ENCODE measurements around the gene FGF14.
"Not testable (repeated sequence)": the region's sequence is repeated elsewhere in the genome, so short reads cannot be mapped to it uniquely, and the experiment has no call there.

FGF14 gene

DNA sequence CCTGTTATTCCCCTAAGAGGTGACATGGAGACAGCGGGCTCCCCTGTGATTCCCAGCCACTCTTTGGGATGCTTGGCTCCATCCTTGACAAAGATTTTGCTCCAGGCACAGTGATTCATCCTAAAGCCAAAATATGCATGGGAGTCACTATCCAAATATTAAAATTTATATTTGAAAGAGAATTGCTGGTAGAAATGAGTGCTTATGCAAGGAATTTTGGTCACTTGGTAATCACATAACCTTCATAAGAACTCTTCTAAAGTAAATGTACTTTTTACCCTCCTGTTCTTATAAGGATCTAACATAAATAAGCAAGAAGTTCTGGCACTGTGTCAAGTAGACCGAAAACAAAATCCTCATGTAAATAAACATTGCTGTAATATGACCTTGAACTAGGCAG, 563.5 kb downstream of the FGF14 start:
- DNase-seq, result peak; percentile 5

DNA sequence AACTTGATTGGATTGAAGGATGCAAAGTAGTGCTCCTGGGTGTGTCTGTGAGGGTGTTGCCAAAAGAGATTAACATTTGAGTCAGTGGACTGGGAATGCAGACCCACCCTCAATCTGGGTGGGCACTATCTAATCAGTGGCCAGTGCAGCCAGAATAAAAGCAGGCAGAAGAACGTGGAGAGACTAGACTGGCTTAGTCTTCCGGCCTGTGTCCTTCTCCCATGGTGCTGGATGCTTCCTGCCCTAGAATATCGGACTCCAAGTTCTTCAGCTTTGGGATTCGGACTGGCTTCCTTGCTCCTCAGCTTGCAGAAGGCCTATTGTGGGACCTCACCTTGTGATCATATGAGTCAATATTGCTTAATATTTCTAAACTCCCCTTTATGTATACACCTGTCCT, 564.1 kb downstream of the FGF14 start:
- DNase-seq, result not testable (repeated sequence)

DNA sequence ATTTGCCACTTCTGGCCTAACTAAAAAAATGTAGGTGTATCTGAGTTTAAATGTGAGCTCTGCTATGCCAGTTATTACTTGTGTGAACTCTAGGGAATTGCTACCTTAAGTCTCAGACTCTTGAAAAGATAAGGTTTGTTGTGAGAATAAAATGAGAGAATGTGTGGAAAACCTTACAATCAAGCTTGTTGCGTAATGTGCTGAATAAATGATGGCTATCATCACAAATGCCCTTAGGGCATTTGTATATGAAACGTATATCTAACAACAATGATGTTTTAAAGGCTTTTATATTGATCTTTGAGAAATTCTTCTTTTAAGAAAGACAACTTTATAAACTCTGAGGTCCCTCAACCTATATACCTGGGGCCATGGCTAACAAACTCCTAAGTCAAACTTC, 564.6 kb downstream of the FGF14 start:
- DNase-seq, result no peak

DNA sequence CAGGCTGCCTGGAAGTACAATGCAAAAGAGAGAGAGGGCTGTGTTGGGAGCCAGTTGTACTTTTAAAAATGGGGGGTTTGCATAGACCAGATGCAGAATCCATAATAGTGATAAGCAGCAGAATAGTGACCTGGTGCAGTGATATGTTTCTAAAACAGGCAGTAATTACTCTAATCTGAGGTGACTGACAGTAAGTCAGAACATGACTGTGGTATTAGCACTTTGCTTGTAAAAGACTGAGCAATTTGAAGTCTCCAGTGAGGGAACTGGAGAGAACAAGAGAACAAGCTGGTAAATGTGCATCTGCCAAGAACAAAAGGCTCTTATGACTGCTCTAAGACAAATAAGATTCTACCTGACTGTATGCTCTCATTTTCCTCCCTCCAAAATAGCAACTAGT, 565.9 kb downstream of the FGF14 start:
- no peak for DNase-seq

DNA sequence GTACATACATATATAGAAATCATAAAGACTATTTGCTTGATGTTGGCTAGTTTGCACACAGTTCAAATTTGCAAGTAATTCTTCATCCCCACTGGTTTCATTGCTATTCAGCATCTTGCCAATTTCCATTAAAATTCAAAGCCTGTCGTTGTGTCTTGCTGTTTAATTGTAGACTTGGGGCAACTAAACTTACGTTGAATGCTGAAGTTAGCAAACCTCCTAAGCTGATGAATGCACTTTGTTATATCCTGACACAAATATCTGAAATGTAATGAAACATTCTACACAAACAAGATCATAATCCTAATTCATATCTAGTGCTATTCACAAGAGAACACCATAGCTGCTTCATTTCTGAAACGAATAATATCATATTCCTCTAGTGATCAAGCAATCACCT, 568.2 kb downstream of the FGF14 start:
- no peak for DNase-seq

DNA sequence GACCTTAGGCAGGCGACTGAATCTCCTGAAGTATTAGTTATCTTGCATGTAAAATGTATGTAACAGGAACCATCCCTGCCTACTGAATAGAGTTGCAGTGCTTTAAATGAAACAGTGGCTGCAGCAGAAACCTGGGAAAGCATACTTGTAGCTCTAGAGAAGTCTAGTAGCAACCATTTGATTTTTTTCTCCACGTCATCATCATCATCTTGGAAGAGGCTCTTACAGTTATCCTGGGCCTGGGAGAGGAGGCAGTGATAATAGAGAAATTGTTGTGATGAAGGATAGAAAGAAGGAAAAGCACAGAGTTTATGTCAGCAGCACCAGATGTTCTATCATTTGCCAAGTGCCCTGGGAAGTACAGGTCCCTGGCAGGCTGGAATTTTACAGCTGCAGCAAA, 571.8 kb downstream of the FGF14 start:
- no peak for DNase-seq

DNA sequence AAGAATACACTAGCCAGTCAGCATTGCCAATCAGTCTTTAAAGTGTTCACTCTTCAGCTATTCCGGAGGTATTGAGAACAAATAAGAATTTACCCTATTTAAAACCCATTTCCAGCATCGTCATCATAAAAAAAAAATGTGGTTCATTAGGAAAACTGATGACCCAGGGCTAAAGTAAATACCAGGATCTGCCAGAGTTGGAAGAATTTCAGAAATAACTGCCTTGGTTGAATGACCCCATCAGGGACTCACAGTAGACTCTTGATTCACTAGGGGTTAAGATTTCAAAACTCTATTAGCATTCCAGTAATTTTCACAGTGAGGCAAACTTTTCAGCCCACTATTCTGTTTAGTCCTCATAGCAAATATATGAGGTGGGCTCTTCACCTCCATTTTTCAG, 572.4 kb downstream of the FGF14 start:
- DNase-seq, result no peak

DNA sequence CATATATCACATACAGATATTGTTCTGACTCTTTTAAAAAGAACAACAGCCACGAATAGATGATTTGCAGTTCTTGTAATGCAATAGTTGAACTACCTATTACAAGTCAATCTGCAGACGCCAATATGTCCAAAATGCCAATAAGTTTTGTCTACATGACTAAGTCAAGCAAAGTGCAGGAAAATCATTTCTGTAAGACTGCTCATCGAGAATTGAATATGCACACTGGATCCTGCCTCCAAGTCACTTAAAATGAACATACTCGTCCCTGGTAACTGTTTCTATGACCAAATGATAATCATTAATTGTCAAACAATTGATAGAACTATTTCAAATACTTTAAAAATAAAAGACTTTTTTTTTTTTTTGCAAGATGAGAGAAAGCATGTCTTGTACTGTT, 573.7 kb downstream of the FGF14 start:
- DNase-seq, result no peak

DNA sequence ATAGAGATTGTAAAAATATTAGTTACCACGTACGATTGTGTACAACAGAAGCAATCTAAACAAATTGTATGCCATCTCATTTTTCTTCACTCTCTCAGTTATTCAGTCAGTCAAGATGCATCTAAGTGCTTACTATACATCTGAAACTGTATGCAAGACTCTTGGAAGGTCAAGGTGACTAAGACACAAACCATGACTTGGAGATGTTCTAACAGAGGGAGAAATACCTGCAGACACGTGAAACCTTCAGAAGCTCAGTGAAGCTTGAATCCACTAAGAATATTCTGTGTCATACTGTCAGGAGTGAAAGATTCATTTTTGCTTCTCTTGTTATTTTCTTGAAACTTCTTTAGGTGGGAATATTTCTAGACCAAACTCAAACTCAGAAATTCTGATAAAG, 584.0 kb downstream of the FGF14 start:
- DNase-seq, result no peak

DNA sequence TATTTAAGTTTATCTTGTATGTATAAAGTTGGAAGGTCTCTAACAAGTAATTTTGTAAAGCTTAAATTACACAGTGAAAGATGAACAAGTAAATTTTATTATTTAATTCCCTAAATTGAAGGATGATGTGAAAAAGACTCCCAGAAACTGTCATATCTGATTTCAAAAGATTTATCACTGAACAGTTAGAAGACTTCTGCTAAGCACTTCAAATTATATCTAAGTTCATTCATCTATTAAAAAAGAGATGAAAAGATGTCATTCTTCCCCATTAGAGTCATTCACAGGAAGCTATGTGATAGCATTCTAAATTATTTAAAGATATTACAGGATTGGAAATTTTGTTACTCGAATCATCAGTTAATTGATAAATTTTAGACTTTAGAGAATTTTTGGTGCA, 590.0 kb downstream of the FGF14 start:
- DNase-seq, result no peak

DNA sequence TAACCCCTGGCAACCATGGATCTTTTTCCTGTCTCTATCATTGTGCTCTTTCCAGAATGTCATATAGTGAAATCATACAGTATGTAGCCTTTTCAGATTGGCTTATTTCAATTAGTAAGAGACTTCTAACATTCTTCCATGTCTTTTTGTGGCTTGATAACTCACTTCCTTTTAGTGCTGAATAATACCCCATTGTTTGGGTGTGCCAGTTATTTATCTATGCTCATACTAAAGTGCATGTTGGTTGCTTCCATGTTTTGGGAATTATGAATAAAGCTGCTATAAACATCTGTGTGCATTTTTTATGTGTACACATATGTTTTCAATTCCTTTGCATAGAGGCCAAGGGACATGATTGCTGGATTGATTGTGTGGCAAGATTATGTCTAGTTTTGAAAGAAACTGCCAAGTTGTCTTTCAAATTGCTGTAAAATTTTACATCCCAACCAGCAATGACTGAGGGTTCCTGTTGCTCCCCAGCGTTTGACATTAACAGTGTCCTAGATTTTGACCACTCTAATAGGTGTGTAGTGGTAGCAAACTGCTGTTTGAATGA, 590.5 kb downstream of the FGF14 start:
- DNase-seq, result no peak

DNA sequence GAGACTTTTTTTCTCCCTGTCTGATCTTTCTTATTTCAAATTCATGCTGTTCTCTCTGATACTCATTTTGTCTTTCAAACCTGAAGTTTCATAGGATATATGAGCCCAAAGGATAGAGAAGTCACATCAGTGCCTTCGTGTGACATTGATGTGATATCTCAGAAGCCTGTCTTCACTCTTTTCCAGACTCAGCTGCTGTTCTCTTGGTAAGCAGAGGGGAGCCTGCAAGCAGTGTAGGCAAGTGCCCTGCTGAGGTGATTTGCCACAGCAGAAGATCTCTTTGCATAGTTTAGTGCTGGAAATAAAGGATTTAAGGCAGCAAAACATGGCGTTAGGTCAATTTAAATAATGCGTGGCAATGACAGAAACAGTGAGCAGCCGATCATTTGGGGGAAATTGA, 602.7 kb downstream of the FGF14 start:
- no peak for DNase-seq

DNA sequence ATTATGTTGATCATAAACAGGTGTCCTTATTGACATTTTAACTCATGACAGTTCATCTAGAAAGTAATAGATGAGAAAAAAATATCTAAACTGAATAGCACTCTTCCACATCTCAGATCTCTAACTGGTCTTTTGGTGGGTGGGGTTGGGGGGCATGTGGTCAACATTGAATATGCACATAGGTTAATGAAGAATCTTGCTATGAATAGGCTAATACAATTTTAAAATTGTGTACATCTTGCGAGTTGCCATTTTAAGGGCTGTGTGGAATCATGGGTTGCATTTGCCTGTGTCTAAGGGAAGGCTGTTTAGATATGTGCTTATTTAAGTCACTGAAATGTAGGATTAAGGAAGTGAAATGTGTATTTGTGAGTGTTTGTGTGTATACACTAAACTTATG, 603.4 kb downstream of the FGF14 start:
- no peak for DNase-seq

DNA sequence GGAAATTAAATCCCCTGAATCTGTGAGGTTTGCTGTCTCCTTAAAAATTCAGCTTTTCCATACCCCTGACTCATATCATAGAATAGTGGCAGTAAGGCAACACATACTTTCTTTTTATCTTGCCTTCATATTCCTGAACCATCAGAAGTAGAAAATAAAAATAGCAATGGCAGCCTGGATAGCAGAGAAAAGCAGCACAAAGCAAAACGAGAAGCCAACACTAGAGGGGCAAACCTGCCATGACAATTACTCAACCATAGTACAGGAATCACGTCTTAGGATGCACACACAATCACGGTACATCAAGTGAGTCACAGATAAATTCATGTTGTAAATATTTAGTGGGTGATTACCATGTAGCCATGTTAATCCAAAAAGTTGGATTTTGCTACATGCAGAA, 606.4 kb downstream of the FGF14 start:
- no peak for DNase-seq

DNA sequence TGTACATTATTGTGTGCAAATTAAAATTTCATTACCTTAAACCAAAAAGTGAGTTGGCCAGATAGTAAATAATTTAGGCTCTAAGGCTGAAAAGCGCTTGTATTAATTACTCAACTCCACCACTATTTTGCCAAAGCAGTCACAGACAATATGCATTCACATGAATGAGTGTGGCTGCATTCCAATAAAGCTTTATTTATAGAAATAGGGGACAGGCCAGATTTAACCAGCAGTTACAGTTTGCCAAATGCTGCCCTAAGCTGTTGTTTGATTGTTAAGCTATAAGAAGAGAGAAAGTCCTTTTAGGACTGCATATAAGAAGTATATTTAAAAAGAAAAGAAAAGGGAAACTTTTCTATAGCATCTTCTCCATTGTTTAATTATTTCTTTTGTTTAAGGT, 606.8 kb downstream of the FGF14 start:
- DNase-seq, result no peak

DNA sequence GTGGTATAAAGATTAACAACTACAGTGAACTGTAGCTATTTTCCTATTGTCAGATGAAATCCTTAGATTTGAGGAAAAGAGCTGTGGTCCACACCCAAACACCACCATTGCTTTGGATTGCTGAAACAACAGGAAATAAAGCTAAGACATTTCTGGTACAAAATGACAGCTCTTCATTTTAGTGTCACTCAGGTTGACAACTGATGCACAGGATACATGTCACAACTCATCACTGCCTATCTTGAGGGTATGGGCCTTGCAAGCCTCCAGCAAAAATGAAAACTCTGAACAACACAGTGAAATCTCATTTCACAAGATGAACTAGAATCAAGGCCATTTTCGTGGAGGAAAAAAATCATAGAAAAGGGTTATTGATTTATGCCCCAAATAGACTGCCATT, 609.7 kb downstream of the FGF14 start:
- no peak for DNase-seq

DNA sequence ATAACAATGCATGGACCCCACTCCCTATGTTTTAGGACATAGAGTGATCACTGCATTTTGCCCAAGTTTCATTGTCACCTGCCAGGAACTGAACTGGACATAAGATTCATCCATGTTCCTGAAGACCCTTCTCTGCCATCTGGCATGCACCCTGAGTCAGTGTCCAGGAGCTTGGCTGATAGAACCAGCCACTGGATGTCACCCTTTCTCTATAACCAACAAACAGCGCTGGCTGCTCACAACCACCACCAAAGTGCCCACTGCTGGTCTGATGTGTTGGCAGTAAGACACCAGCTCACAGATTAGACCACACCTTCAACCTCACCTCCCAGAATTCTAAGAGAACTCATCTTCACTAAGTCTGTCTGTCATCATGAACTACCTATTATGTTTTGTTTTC, 616.0 kb downstream of the FGF14 start:
- peak; percentile 10 for DNase-seq

DNA sequence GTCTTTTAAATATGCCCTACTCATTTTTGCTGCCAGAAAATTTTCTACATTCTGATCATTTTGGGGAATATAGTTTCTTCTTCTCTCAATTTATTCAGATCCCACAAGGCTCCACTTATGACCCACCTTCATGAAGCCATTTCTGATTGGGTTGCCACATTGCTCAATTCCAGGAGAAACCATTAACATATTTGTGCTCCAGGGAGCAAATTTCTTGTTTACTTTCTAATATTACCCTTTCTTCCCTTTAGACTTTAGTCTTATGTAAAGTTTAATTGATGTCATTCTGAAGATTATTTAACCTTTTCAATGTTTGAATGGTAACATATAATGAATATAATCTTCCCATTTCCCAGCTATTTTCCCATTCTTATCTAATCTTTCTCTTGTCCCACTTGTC, 617.5 kb downstream of the FGF14 start:
- DNase-seq, result no peak

DNA sequence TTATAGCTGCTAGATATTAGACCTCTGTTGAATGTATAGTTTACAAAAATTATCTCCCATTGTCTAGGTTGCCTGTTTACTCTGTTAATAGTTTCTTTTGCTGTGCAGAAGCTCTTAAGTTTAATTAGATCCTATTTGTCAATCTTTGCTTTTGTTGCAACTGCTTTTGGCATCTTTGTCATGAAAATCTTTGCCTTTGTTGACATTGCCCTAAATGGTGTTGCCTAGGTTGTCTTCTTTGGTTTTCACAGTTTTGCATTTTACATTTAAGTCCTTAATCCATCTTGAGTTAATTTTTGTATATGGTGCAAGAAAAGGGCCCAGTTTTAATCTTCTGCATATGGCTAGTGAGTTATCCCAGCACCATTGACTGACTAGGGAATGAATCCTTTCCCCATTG, 618.3 kb downstream of the FGF14 start:
- no peak for DNase-seq

DNA sequence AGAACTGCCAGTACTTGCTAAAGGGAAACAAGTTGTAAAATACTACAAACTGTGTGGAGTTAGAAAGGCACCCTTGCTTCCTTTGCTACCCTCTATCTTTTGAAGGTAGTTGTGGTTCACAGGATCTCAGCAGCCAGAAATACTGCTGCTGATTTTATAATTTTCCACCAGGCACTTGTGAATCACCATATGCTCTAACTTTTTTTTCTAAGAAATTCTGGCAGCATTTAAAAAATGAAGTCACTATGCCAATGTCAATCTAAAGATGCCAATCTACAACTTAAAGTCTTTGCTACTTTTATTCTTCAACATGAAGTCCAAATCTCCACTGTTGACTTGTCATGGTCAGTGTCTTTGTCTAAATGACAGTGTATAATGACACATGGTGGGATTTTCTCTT, 621.6 kb downstream of the FGF14 start:
- no peak for DNase-seq

DNA sequence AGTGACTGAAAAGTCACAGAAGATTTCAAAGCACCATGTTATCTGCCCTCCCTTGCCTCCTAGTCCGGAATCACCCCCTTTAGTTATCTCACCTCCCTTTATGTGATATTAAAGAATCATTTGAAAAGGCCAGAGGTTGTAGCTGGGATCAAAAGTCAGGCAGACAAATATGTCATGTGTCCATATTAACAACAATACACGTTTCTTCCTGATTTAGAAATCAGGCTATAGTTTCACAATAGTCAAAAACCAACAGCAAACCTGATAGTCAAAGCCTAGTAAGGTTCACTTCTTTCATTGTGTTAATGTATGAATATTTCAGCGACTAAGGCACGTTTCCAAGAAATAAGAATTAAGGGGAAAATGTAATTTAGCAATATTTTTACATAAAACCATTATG, 622.7 kb downstream of the FGF14 start:
- DNase-seq, result no peak

DNA sequence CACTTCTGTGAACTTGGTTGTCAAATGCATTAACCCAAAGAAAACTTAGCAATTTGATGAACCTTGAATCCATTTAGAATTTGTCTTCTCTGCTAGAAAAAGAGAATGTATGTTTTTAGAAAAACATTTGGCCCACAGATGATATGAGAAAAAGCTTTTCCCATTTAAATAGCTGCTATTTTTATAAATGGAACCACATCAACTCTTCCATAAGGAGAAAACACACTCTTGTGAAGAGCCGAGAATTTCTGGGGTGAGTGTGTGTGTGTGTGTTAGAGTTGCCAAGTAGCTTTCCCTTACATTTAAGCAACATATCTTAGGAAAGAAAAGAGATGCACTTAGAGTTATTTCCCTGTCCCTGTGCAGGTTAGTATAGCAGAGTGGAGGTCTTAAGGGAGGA, 626.6 kb downstream of the FGF14 start:
- DNase-seq, result no peak

DNA sequence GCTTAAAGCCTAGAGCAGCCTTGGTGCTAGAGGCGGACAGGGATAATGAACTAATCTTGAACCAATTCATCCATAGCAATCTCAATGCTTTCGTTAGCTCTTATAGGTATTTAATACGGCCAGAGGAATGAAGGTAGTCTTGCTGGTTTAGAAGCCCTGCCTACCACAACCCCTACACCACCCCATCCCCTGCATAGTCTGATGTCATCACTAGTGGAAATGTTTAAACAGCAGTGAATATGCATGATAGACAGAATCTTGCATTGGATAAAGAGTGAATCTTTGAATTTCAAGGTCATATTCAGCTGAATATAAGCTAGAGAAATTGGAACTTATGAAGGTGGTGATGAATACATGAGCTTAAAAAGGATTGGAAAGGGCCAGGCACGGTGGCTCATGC, 627.5 kb downstream of the FGF14 start:
- no peak for DNase-seq

DNA sequence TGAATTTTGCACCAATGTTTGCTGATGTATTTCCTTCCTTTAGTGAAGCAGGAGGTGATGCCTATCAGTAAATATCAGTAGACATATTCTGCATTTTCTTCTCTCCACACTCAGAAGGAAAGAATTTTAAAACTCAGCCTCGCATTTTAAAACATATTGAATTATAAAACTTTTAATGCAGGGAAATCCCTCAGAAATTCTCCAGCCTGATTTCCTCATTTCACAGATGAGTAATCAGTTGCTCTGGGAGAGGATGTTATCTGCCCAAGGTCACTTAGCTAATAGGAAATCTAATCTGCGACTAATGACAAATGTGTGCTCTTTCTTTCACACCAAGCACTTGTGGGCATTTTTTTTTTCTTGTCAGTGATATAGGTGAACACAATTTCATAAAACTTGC, 628.8 kb downstream of the FGF14 start:
- no peak for DNase-seq

DNA sequence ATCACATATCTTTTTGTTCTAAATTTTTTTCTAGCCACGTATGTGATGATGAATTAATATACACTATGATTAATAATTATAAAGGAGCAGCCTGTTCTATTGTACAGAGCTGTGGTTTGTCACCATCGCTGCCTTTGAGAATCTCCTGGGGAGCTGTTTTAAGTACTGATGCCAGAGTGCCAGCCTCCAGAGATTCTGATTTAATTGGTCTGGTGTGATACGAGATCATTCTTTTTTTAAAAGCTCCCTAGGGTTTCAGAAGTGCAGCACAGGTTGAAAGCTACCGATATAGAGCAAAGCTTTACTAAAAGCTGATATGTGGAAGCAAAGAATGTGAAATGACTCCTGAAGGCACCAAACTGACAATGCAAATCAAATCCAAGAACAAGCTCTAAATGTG, 634.7 kb downstream of the FGF14 start:
- no peak for DNase-seq

DNA sequence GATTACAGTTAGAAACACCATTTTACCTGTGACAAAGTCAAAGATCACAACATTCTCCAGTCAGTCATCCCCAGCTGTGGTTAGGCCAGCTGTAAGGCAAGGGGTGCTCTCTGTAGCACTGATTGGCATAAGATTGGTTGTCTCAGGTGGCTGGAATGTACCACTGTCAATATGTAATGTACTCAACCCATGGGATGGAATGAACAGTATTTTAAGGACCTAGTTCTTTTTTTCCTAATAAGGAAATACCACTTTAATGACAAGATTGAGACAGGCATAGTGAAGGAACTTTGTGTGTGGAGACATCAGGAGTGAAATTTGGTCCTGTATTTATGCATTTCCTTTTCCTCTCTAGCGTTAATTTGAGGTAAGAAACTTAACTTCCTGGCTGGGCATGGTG, 638.7 kb downstream of the FGF14 start:
- peak; percentile 2 for DNase-seq
